ENCODE measurements around the gene ARAP3. TPM values are rescaled to one million over a fixed set of nuclear protein-coding genes. Genes with fewer than 3 reads are reported as not detected.

The ARAP3 gene
- total RNA-seq, 1 experiment from 2014 or later: 15.1 TPM

DNA sequence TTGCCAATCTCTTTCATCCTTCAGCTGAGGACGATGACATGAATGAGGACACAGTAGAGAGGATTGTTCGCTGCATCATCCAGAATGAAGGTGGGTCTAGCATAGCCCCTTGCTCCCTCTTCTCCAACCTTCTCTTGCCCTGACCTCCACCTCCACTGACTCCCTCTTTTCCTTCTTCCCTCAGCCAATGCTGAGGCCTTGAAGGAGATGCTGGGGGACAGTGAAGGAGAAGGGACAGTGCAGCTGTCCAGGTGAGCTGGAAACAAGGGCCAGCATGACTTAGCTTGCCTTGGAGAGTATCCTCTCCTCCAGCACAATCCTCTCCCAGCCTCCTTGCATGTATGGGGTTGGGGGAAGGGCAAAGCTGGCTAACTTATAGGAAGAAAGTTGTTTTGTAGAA is 43.3 kb downstream of the ARAP3 start:
- DNase-seq (ENCODE audit: low read depth, low spot score): no peak
- Histone ChIP-seq H3K36me3 (ENCODE audit: control insufficient read depth in 1 of 2, insufficient read depth in 2 of 2, low read length in 2 of 2) (0 out of 4 replicates have a peak, but pooled peaks cover 0 to 2% of the 10 kb centered on the region in 2 experiments), H3K4me1 (ENCODE audit: control insufficient read depth in 1 of 2, insufficient read depth in 2 of 2, low read length in 2 of 2) (peaks cover 10 to 40% of the 10 kb centered on the region in 2 experiments), H3K9ac (ENCODE audit: low read length) (no peak overlapping the region), H3K27me3 (ENCODE audit: insufficient read depth, low read length) (no peaks in the 10 kb centered on the region), H3K27ac (ENCODE audit: low read depth, low read length) (no peak overlapping the region), H3K4me2 (ENCODE audit: low read length) (peak overlapping the region; percentile 98; the same call in 1 of the 2 replicates), H4K20me1 (ENCODE audit: insufficient read depth) (no peaks in the 10 kb centered on the region), H3K9me2 (ENCODE audit: insufficient read depth) (no peaks in the 10 kb centered on the region), H3K9me3 (ENCODE audit: control insufficient read depth in 1 of 2, insufficient read depth in 1 of 2, low read depth in 1 of 2, low read length in 2 of 2) (no peaks in the 10 kb centered on the region), H2AFZ (ENCODE audit: low read depth, low read length, poor library complexity, severe bottlenecking) (no peak overlapping the region), H3K79me2 (ENCODE audit: insufficient read depth, low read length) (peaks cover 28% of the 10 kb centered on the region), H3K4me3 (replicated peaks in 1 of 2; ENCODE audit: low read depth in 1 of 2, low read length in 2 of 2) (no peak overlapping the region)
- ChIA-PET POLR2A (no interaction called here), CTCF (interaction anchor here (2.9 to 3.5 kb wide), 2 partner anchors 19 to 47 kb away, joined by 25 to 35 read pairs; partner anchors contain the start of gene DIAPH1), RAD21 (ENCODE audit: low non-redundant PET in 1 of 2, low total read pairs in 2 of 2, uncharacterized antibody in 2 of 2, unreplicated experiment in 2 of 2) (no interaction called here)
- TF ChIP-seq ELF1 (IDR thresholded peaks at IDR 0.05; ENCODE audit: borderline replicate concordance, low read depth) (no peak), SP1 (IDR thresholded peaks at IDR 0.05; ENCODE audit: low read depth) (no peak), MAX (IDR thresholded peaks at IDR 0.05) (no peak), EZH2 (IDR thresholded peaks at IDR 0.05) (no peak), EZH2phosphoT487 (IDR thresholded peaks at IDR 0.05; ENCODE audit: borderline replicate concordance) (no peak), JUND (IDR thresholded peaks at IDR 0.05) (no peak), ZNF274 (IDR thresholded peaks at IDR 0.05; ENCODE audit: low read depth, low read length) (no peak), EGR1 (IDR thresholded peaks at IDR 0.05; ENCODE audit: low read depth) (no peak), SRF (IDR thresholded peaks at IDR 0.05; ENCODE audit: low read depth) (no peak)
- TF ChIP-seq, protein P1, sequence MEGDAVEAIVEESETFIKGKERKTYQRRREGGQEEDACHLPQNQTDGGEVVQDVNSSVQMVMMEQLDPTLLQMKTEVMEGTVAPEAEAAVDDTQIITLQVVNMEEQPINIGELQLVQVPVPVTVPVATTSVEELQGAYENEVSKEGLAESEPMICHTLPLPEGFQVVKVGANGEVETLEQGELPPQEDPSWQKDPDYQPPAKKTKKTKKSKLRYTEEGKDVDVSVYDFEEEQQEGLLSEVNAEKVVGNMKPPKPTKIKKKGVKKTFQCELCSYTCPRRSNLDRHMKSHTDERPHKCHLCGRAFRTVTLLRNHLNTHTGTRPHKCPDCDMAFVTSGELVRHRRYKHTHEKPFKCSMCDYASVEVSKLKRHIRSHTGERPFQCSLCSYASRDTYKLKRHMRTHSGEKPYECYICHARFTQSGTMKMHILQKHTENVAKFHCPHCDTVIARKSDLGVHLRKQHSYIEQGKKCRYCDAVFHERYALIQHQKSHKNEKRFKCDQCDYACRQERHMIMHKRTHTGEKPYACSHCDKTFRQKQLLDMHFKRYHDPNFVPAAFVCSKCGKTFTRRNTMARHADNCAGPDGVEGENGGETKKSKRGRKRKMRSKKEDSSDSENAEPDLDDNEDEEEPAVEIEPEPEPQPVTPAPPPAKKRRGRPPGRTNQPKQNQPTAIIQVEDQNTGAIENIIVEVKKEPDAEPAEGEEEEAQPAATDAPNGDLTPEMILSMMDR (IDR thresholded peaks at IDR 0.05 in 2 of 3, conservative IDR thresholded peaks at IDR 0.05 in 1 of 3; ENCODE audit: borderline replicate concordance in 1 of 3, insufficient read depth in 1 of 3, low read depth in 2 of 3, low read length in 2 of 3): no peak
- TF ChIP-seq, protein P2, sequence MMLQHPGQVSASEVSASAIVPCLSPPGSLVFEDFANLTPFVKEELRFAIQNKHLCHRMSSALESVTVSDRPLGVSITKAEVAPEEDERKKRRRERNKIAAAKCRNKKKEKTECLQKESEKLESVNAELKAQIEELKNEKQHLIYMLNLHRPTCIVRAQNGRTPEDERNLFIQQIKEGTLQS (IDR thresholded peaks at IDR 0.05): no peak
- no peak for ATAC-seq
- intact Hi-C loops (cut with micrococcal nuclease): no loop called here
- BruUV-seq (replicated peaks): no TSS peak
